Upper lobe of left lung (tissue), 4 donors: ENCODE results near the gene SLC8A2.

ENCODE experiments used
- EP300 ChIP-seq, 4 donors: sonication (generic); formaldehyde crosslinking; IDR thresholded peaks; one replicate each; pipeline ENCODE4 v1.5.1; 2017; ENCODE audit warnings: antibody characterized with exemption in 4 of 4, control low read depth in 2 of 4
- POLR2A ChIP-seq, 4 donors: fragments of 450-650 bp; IDR thresholded peaks; one replicate each; pipeline ENCODE4 v1.5.1; 2016 to 2017; ENCODE audit warnings: antibody characterized with exemption in 4 of 4, mild to moderate bottlenecking in 2 of 4
- POLR2AphosphoS5 ChIP-seq, 2 donors: sonication (generic); formaldehyde crosslinking; IDR thresholded peaks; one replicate each; pipeline ENCODE4 v1.5.1; 2017; ENCODE audit warnings: antibody characterized with exemption in 2 of 2
- TF ChIP-seq, protein P1 (sequence below), 6 experiments: fragments of 450-650 bp in 4 of 6; fragments of 200-600 bp in 2 of 6; sonication (generic) in 2 of 6; IDR thresholded peaks; one replicate each; pipeline ENCODE4 v1.5.1; 2016 to 2019; ENCODE audit warnings: antibody characterized with exemption in 6 of 6

DNA sequence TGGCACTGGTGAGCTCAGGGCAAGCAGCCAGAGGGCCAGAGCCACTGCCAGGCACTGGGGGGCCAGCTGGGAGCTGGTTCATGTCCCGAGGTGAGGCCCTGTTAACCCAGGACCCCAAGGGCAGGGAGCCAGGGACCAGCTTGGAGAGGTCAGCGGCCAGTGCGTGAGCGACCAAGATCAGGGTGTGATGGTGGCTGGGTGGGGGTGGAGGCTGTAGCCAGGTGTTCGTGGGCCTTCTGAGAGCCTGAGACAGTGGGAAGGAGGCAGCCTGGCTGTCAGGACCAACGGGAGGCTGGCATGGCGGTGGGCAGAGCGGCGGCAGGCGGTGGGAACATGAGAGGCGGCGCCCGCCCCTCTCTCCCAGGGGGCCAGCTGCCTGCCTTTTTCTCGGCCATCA, 20.4 kb upstream of the SLC8A2 start:
- TF ChIP-seq, protein P1, sequence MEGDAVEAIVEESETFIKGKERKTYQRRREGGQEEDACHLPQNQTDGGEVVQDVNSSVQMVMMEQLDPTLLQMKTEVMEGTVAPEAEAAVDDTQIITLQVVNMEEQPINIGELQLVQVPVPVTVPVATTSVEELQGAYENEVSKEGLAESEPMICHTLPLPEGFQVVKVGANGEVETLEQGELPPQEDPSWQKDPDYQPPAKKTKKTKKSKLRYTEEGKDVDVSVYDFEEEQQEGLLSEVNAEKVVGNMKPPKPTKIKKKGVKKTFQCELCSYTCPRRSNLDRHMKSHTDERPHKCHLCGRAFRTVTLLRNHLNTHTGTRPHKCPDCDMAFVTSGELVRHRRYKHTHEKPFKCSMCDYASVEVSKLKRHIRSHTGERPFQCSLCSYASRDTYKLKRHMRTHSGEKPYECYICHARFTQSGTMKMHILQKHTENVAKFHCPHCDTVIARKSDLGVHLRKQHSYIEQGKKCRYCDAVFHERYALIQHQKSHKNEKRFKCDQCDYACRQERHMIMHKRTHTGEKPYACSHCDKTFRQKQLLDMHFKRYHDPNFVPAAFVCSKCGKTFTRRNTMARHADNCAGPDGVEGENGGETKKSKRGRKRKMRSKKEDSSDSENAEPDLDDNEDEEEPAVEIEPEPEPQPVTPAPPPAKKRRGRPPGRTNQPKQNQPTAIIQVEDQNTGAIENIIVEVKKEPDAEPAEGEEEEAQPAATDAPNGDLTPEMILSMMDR (IDR thresholded peaks at IDR 0.05): no peak
- TF ChIP-seq POLR2A (IDR thresholded peaks at IDR 0.05): no peak
- no peak for TF ChIP-seq POLR2AphosphoS5 (IDR thresholded peaks at IDR 0.05)
- TF ChIP-seq EP300 (IDR thresholded peaks at IDR 0.05): no peak
